HG03354 (cell line): ENCODE data around the gene CASKIN2.
"Not testable (repeated sequence)": the region's sequence is repeated elsewhere in the genome, so short reads cannot be mapped to it uniquely, and the experiment has no call there.

ENCODE experiments used
- ATAC-seq: cut with Tn5 transposase; IDR thresholded peaks from one replicate; pipeline ENCODE4 v1.9.1; 2021; ENCODE audit warnings: mild to moderate bottlenecking; ENCODE audit not compliant: unreplicated experiment, poor library complexity, severe bottlenecking

The CASKIN2 gene

GRCh38 chr17:75493476-75494129, 21.7 kb downstream of the CASKIN2 start:
- no peak for ATAC-seq

GRCh38 chr17:75492555-75493168, 22.7 kb downstream of the CASKIN2 start:
- no peak for ATAC-seq

- ATAC-seq = no peak
Observed at GRCh38 chr17:75491680-75492079, 23.7 kb downstream of the CASKIN2 start.

- ATAC-seq = no peak
Observed at GRCh38 chr17:75490953-75491649, 24.2 kb downstream of the CASKIN2 start.

- ATAC-seq = no peak
Observed at GRCh38 chr17:75490173-75490743, 25.1 kb downstream of the CASKIN2 start.

- ATAC-seq = no peak
Observed at GRCh38 chr17:75489511-75489955, 25.8 kb downstream of the CASKIN2 start.

GRCh38 chr17:75488693-75489510, 26.4 kb downstream of the CASKIN2 start:
- ATAC-seq = no peak

GRCh38 chr17:75487351-75488070, 27.8 kb downstream of the CASKIN2 start:
- peak; percentile 63 for ATAC-seq

- ATAC-seq = no peak
Observed at GRCh38 chr17:75486951-75487350, 28.4 kb downstream of the CASKIN2 start.

- ATAC-seq = no peak
Observed at GRCh38 chr17:75486151-75486550, 29.2 kb downstream of the CASKIN2 start.

GRCh38 chr17:75485688-75486087, 29.6 kb downstream of the CASKIN2 start:
- no peak for ATAC-seq

- ATAC-seq = no peak
Observed at GRCh38 chr17:75482098-75482942, 33.0 kb downstream of the CASKIN2 start.

GRCh38 chr17:75481194-75482068, 33.9 kb downstream of the CASKIN2 start:
- ATAC-seq = no peak

GRCh38 chr17:75480281-75480680, 35.1 kb downstream of the CASKIN2 start:
- ATAC-seq = no peak

- ATAC-seq = no peak
Observed at GRCh38 chr17:75478508-75478907, 36.8 kb downstream of the CASKIN2 start.

GRCh38 chr17:75477490-75477862, 37.9 kb downstream of the CASKIN2 start:
- ATAC-seq = not testable (repeated sequence)

GRCh38 chr17:75476752-75477489, 38.4 kb downstream of the CASKIN2 start:
- ATAC-seq = no peak
